Tibial artery (tissue), 4 donors: ENCODE measurements around the gene UBE2H.
A peak's percentile ranks its signal among the peaks of the same experiment; 100 is the strongest.

Experiments used
- DNase-seq, 2 donors: peaks; one replicate each; pipeline ENCODE4 v3.0.0-alpha.2; 2019
- H3K27ac ChIP-seq, 2 donors: fragments of 200-600 bp; sonication (generic) in 1 of 2; 1 replicate in 1 of 2; 2 replicates in 1 of 2; pipeline ENCODE4 v1.5.1; 2018 to 2019; ENCODE audit warnings: mild to moderate bottlenecking in 1 of 2
- H3K27me3 ChIP-seq, 2 donors: fragments of 200-600 bp; sonication (generic) in 1 of 2; one replicate each; pipeline versions ENCODE4 v1.5.1 to v1.6.0; 2016 to 2019
- H3K36me3 ChIP-seq, 3 donors: fragments of 200-600 bp; sonication (generic) in 2 of 3; one replicate each; pipeline ENCODE4 v1.5.1; 2016 to 2019; ENCODE audit warnings: mild to moderate bottlenecking in 2 of 3
- H3K4me1 ChIP-seq, 4 donors: fragments of 200-600 bp; sonication (generic) in 2 of 4; 1 replicate in 3 of 4; 2 replicates in 1 of 4; pipeline ENCODE4 v1.5.1; 2016 to 2019
- H3K4me3 ChIP-seq, 2 donors: fragments of 200-600 bp; sonication (generic) in 1 of 2; 1 replicate in 1 of 2; 2 replicates in 1 of 2; pipeline ENCODE4 v1.5.1; 2018 to 2019; ENCODE audit warnings: mild to moderate bottlenecking in 2 of 2
- H3K9me3 ChIP-seq, 3 donors: fragments of 200-600 bp; sonication (generic) in 1 of 3; one replicate each; pipeline ENCODE4 v1.5.1; 2016 to 2019
- CTCF ChIP-seq, 2 experiments: fragments of 200-600 bp in 1 of 2; fragments of 450-650 bp in 1 of 2; IDR thresholded peaks; one replicate each; pipeline ENCODE4 v1.5.1; 2017 to 2019; ENCODE audit warnings: antibody characterized with exemption in 2 of 2, mild to moderate bottlenecking in 1 of 2, moderate library complexity in 1 of 2
- intact Hi-C: fragments of 100-400 bp; cut with DNase I; formaldehyde crosslinking; loops from one replicate; pipeline ENCODE4 v1.15.0; 2023; ENCODE audit warnings: low total_unique reads

Gene UBE2H

GRCh38 chr7:129943352-129943751 lies 9.4 kb downstream of the UBE2H start:
- no peak overlapping the region for H3K4me3 ChIP-seq
- no peak for TF ChIP-seq CTCF (IDR thresholded peaks at IDR 0.05)
- intact Hi-C loops: loop anchor here (10.0 kb wide), 1 partner anchor 79 kb away; no protein-coding TSS in a partner anchor
- no peaks in the 10 kb centered on the region for H3K9me3 ChIP-seq
- H3K36me3 ChIP-seq: peaks cover 0 to 3% (median 0%) of the 10 kb centered on the region in 3 donors
- no peak overlapping the region for H3K27ac ChIP-seq
- peak in 1 of 2 donors; percentile 17 for DNase-seq
- H3K27me3 ChIP-seq: no peaks in the 10 kb centered on the region
- peaks cover 0 to 87% (median 30%) of the 10 kb centered on the region in 4 donors for H3K4me1 ChIP-seq

- peaks cover 0 to 11% (median 0%) of the 10 kb centered on the region in 3 donors for H3K36me3 ChIP-seq
- no peak for TF ChIP-seq CTCF (IDR thresholded peaks at IDR 0.05)
- no peak overlapping the region for H3K4me3 ChIP-seq
- no peak for DNase-seq
- H3K27me3 ChIP-seq: no peaks in the 10 kb centered on the region
- H3K27ac ChIP-seq: no peak overlapping the region
- H3K4me1 ChIP-seq: peaks cover 0 to 66% (median 11%) of the 10 kb centered on the region in 4 donors
- intact Hi-C loops: loop anchor here (10.0 kb wide), 1 partner anchor 76 kb away; no protein-coding TSS in a partner anchor
- no peaks in the 10 kb centered on the region for H3K9me3 ChIP-seq
Observed at GRCh38 chr7:129940329-129940728, 12.4 kb downstream of the UBE2H start.

- Histone ChIP-seq H3K4me3 (no peak overlapping the region), H3K9me3 (no peaks in the 10 kb centered on the region), H3K27me3 (no peaks in the 10 kb centered on the region), H3K36me3 (peaks cover 0 to 14% (median 0%) of the 10 kb centered on the region in 3 donors), H3K4me1 (peaks cover 0 to 65% (median 10%) of the 10 kb centered on the region in 4 donors), H3K27ac (no peak overlapping the region)
- intact Hi-C loops: loop anchor here (10.0 kb wide), 1 partner anchor 75 kb away; no protein-coding TSS in a partner anchor
- DNase-seq: no peak
- TF ChIP-seq CTCF (IDR thresholded peaks at IDR 0.05): no peak
Observed at GRCh38 chr7:129939881-129940280, 12.9 kb downstream of the UBE2H start.

- intact Hi-C loops: no loop called here
- no peak for DNase-seq
- no peak for TF ChIP-seq CTCF (IDR thresholded peaks at IDR 0.05)
- H3K36me3 ChIP-seq: peaks cover 0 to 19% (median 10%) of the 10 kb centered on the region in 3 donors
- no peak overlapping the region for H3K4me3 ChIP-seq
- no peak overlapping the region for H3K27ac ChIP-seq
- peaks cover 0 to 21% (median 0%) of the 10 kb centered on the region in 4 donors for H3K4me1 ChIP-seq
- no peaks in the 10 kb centered on the region for H3K27me3 ChIP-seq
- H3K9me3 ChIP-seq: no peaks in the 10 kb centered on the region
Observed at GRCh38 chr7:129933627-129934026, 19.1 kb downstream of the UBE2H start.

GRCh38 chr7:129926618-129927017 lies 26.1 kb downstream of the UBE2H start:
- Histone ChIP-seq H3K4me3 (no peak overlapping the region), H3K27ac (no peak overlapping the region), H3K36me3 (peaks cover 5 to 6% (median 5%) of the 10 kb centered on the region in 3 donors), H3K4me1 (peaks cover 0 to 54% (median 22%) of the 10 kb centered on the region in 4 donors), H3K9me3 (no peaks in the 10 kb centered on the region), H3K27me3 (no peaks in the 10 kb centered on the region)
- no peak for TF ChIP-seq CTCF (IDR thresholded peaks at IDR 0.05)
- intact Hi-C loops: loop anchor here (10.0 kb wide), 1 partner anchor 52 kb away; no protein-coding TSS in a partner anchor
- DNase-seq: no peak
